H9 (cell line): ENCODE results near the gene ABCA4. TPM values are rescaled to one million over a fixed set of nuclear protein-coding genes. Genes with fewer than 3 reads are reported as not detected.

Experiments used
- DNase-seq: peaks from one replicate; pipeline ENCODE4 v3.0.0-alpha.2; 2017
- H2AFZ ChIP-seq: one replicate; pipeline ENCODE4 v1.6.1; 2013; ENCODE audit warnings: mild to moderate bottlenecking, low read length, control low read depth, moderate library complexity
- H2AK5ac ChIP-seq: 2 replicates; pipeline ENCODE4 v1.6.1; 2013; ENCODE audit warnings: low read length, control low read depth, mixed read lengths; ENCODE audit not compliant: insufficient read length
- H2BK120ac ChIP-seq: one replicate; pipeline ENCODE4 v1.6.1; 2013; ENCODE audit warnings: low read depth, mild to moderate bottlenecking, low read length, control low read depth, inconsistent platforms; ENCODE audit not compliant: poor library complexity, severe bottlenecking
- H2BK12ac ChIP-seq: 2 replicates; pipeline ENCODE4 v1.6.1; 2013; ENCODE audit warnings: low read length, control low read depth, mixed read lengths, low read depth; ENCODE audit not compliant: insufficient read length
- H2BK15ac ChIP-seq: 2 replicates; pipeline ENCODE4 v1.6.1; 2013; ENCODE audit warnings: low read depth, low read length, control low read depth
- H2BK20ac ChIP-seq: one replicate; pipeline ENCODE4 v1.6.1; 2013; ENCODE audit warnings: low read depth, mild to moderate bottlenecking, low read length, control low read depth, inconsistent platforms; ENCODE audit not compliant: poor library complexity, severe bottlenecking
- H2BK5ac ChIP-seq: 2 replicates; pipeline ENCODE4 v1.6.1; 2013; ENCODE audit warnings: low read length, control low read depth, mixed read lengths; ENCODE audit not compliant: insufficient read length
- H3K14ac ChIP-seq: 2 replicates; pipeline ENCODE4 v1.6.1; 2013; ENCODE audit warnings: low read length, control low read depth; ENCODE audit not compliant: insufficient read depth
- H3K18ac ChIP-seq: 2 replicates; pipeline ENCODE4 v1.6.1; 2013; ENCODE audit warnings: low read depth, mild to moderate bottlenecking, mixed read lengths, low read length, control low read depth; ENCODE audit not compliant: insufficient read length
- H3K23ac ChIP-seq: 2 replicates; pipeline ENCODE4 v1.6.1; 2013; ENCODE audit warnings: low read length, control low read depth, mixed read lengths, low read depth; ENCODE audit not compliant: insufficient read length
- H3K23me2 ChIP-seq: 2 replicates; pipeline ENCODE4 v1.6.1; 2013; ENCODE audit warnings: low read depth, mild to moderate bottlenecking, mixed read lengths, low read length, control low read depth; ENCODE audit not compliant: insufficient read length, poor library complexity, severe bottlenecking
- H3K27ac ChIP-seq: 2 replicates; pipeline ENCODE4 v1.5.1; 2013; ENCODE audit warnings: low read length, control low read depth, mixed read lengths, low read depth; ENCODE audit not compliant: insufficient read length
- H3K27me3 ChIP-seq: 2 replicates; pipeline ENCODE4 v1.6.1; 2013; ENCODE audit warnings: low read length, control low read depth, inconsistent platforms; ENCODE audit not compliant: insufficient read depth
- H3K4ac ChIP-seq: 2 replicates; pipeline ENCODE4 v1.6.1; 2013; ENCODE audit warnings: low read depth, mild to moderate bottlenecking, control low read depth, inconsistent platforms, low read length, moderate library complexity
- H3K4me1 ChIP-seq: 2 replicates; pipeline ENCODE4 v1.6.1; 2013; ENCODE audit warnings: low read length, control low read depth, inconsistent platforms; ENCODE audit not compliant: insufficient read depth
- H3K4me2 ChIP-seq: 2 replicates; pipeline ENCODE4 v1.6.1; 2013; ENCODE audit warnings: low read length, control low read depth, mixed read lengths; ENCODE audit not compliant: insufficient read length, insufficient read depth
- H3K56ac ChIP-seq: 2 replicates; pipeline ENCODE4 v1.6.1; 2013; ENCODE audit warnings: low read depth, mild to moderate bottlenecking, mixed read lengths, low read length, control low read depth; ENCODE audit not compliant: insufficient read length
- H3K79me1 ChIP-seq: 2 replicates; pipeline ENCODE4 v1.6.1; 2013; ENCODE audit warnings: low read depth, mild to moderate bottlenecking, moderate library complexity, low read length, control low read depth, inconsistent platforms; ENCODE audit not compliant: insufficient read depth, poor library complexity, severe bottlenecking
- H3K79me2 ChIP-seq: 2 replicates; pipeline ENCODE4 v1.6.1; 2013; ENCODE audit warnings: low read length, control low read depth, inconsistent platforms; ENCODE audit not compliant: insufficient read depth
- H3K9ac ChIP-seq: 2 replicates; pipeline ENCODE4 v1.6.1; 2013; ENCODE audit warnings: low read length, control low read depth, mixed read lengths; ENCODE audit not compliant: insufficient read length; ENCODE audit errors: extremely low read depth
- H3K9me3 ChIP-seq: one replicate; pipeline ENCODE4 v1.6.1; 2013; ENCODE audit warnings: low read depth, low read length, inconsistent platforms; ENCODE audit not compliant: control insufficient read depth
- H3T11ph ChIP-seq: one replicate; pipeline ENCODE4 v1.6.1; 2013; ENCODE audit warnings: mild to moderate bottlenecking, low read length, control low read depth, inconsistent platforms
- H4K20me1 ChIP-seq: one replicate; pipeline ENCODE4 v1.6.1; 2013; ENCODE audit not compliant: control insufficient read depth, insufficient read length, insufficient read depth
- H4K5ac ChIP-seq: 2 replicates; pipeline ENCODE4 v1.6.1; 2013; ENCODE audit warnings: low read depth, mild to moderate bottlenecking, mixed read lengths, low read length, control low read depth; ENCODE audit not compliant: insufficient read length
- H4K8ac ChIP-seq: replicated peaks from 2 replicates; pipeline ENCODE4 v1.6.1; 2013; ENCODE audit warnings: low read length, control low read depth, mixed read lengths, low read depth; ENCODE audit not compliant: insufficient read length
- H4K91ac ChIP-seq: 2 replicates; pipeline ENCODE4 v1.6.1; 2013; ENCODE audit warnings: low read depth, mild to moderate bottlenecking, moderate library complexity, mixed read lengths, low read length, control low read depth; ENCODE audit not compliant: insufficient read length
- H3K27ac Mint-ChIP-seq, 3 experiments: 2 replicates in 2 of 3; 3 replicates in 1 of 3; pipeline ENCODE4 v1.8.0; 2020 to 2021; ENCODE audit warnings: mixed read lengths in 3 of 3, mild to moderate bottlenecking in 1 of 3, moderate library complexity in 1 of 3
- H3K27me3 Mint-ChIP-seq: 2 replicates; pipeline ENCODE4 v1.8.0; 2021; ENCODE audit warnings: low read depth, mild to moderate bottlenecking, moderate library complexity, mixed read lengths
- H3K36me3 Mint-ChIP-seq, 3 experiments: 2 replicates in 2 of 3; 3 replicates in 1 of 3; pipeline ENCODE4 v1.8.0; 2020 to 2021; ENCODE audit warnings: low read depth in 3 of 3, mixed read lengths in 3 of 3; ENCODE audit not compliant: insufficient read depth in 1 of 3
- H3K4me1 Mint-ChIP-seq, 2 experiments: 2 replicates each; pipeline ENCODE4 v1.8.0; 2020; ENCODE audit warnings: mixed read lengths in 2 of 2
- H3K4me3 Mint-ChIP-seq, 2 experiments: 2 replicates in 1 of 2; 3 replicates in 1 of 2; pipeline ENCODE4 v1.8.0; 2020 to 2021; ENCODE audit warnings: mild to moderate bottlenecking in 2 of 2, mixed read lengths in 2 of 2, moderate library complexity in 1 of 2
- H3K9me3 Mint-ChIP-seq, 2 experiments: 2 replicates in 1 of 2; 3 replicates in 1 of 2; pipeline ENCODE4 v1.8.0; 2020; ENCODE audit warnings: mild to moderate bottlenecking in 2 of 2, mixed read lengths in 2 of 2, moderate library complexity in 1 of 2
- WGBS: extraction: QIAGEN DNeasy Blood & Tissue Kit; methylation state at CpG from one replicate; pipeline ENCODE4 v1.1.7; 2013; ENCODE audit warnings: missing lambda C conversion rate, low lambda C conversion rate, mixed read lengths; ENCODE audit not compliant: insufficient read length; ENCODE audit errors: extremely low coverage; 5-methylcytosine and 5-hydroxymethylcytosine counted together
- total RNA-seq: library from RNA; stranded (reverse); gene quantifications from 2 replicates; pipeline ENCODE4 v1.2.1, GENCODE V29; 2021
- TF ChIP-seq, protein P1 (sequence below): fragments of 200-600 bp; sonication (generic); conservative IDR thresholded peaks from 3 replicates; pipeline ENCODE4 v1.8.0; 2021; ENCODE audit warnings: antibody characterized with exemption, mild to moderate bottlenecking

Gene ABCA4
- total RNA-seq, 1 experiment from 2014 or later, result not detected

DNA sequence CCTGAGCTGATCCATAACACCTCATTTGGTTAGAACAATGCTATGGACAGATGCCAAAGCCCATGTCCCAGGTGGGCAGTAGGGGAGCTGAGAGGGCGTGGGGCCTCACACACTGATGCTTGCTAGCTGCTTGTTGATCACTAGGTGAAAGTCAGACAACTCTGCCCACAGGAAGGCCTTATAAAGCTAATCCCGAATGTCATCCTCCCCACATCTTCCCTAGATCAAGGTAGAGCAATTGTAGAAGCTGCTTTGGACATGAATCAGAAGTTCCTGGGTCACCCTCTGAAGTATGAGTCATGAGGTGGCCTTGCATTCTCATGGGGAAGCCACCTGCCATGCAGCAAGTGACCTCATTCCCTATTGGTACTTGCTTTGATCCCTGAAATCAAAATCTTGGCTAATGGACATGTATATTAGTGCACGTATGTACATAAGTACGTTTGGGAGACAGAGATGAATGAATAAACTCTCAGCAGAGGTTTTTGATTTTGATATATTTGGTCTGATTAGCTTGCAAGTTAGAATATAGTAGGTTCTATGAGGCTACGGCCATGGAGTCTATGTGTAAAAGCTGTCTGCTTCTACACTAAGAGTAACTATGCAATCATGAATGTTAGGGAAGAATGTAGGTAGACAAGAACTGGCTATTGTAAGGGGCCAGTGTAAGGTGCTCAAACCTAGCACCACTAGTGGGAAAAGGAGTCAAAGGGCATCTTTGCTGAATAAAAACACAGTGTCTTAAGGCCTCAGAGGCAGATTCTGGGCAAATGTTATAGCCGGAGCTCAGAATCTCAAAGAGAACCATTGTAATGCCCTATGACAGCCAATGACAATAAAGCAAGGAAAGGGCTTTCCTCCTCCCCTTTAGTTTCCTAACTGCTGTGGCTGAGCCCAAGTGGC is 52.6 kb downstream of the ABCA4 start:
- no peak overlapping the region for H3K4ac ChIP-seq
- H4K91ac ChIP-seq, result no peak overlapping the region
- no peak overlapping the region for H2BK15ac ChIP-seq
- H3K27ac Mint-ChIP-seq, result no peak overlapping the region; a peak in 1 of 7 replicates
- H3K4me1 ChIP-seq, result no peaks in the 10 kb centered on the region
- no peaks in the 10 kb centered on the region for H4K20me1 ChIP-seq
- no peak overlapping the region for H3K27ac ChIP-seq
- no peak overlapping the region for H3K4me3 Mint-ChIP-seq
- no peak overlapping the region for H2BK120ac ChIP-seq
- no peak overlapping the region for H2BK20ac ChIP-seq
- no CpG with 5 or more reads among the region's 6 CpGs for WGBS
- no peaks in the 10 kb centered on the region for H3K9me3 ChIP-seq
- no peak overlapping the region for H2BK5ac ChIP-seq
- H3K23me2 ChIP-seq, result no peaks in the 10 kb centered on the region
- H2AFZ ChIP-seq, result no peak overlapping the region
- H3K27me3 Mint-ChIP-seq, result peaks cover 100% of the 10 kb centered on the region
- H3K36me3 Mint-ChIP-seq, result no peaks in the 10 kb centered on the region
- H3T11ph ChIP-seq, result no peak overlapping the region
- no peak overlapping the region for H3K23ac ChIP-seq
- H3K79me2 ChIP-seq, result no peaks in the 10 kb centered on the region
- peaks cover 49% of the 10 kb centered on the region; the same call in 1 of the 2 replicates for H3K27me3 ChIP-seq
- no peak overlapping the region for H3K4me2 ChIP-seq
- H3K9ac ChIP-seq, result no peak overlapping the region
- TF ChIP-seq, protein P1, sequence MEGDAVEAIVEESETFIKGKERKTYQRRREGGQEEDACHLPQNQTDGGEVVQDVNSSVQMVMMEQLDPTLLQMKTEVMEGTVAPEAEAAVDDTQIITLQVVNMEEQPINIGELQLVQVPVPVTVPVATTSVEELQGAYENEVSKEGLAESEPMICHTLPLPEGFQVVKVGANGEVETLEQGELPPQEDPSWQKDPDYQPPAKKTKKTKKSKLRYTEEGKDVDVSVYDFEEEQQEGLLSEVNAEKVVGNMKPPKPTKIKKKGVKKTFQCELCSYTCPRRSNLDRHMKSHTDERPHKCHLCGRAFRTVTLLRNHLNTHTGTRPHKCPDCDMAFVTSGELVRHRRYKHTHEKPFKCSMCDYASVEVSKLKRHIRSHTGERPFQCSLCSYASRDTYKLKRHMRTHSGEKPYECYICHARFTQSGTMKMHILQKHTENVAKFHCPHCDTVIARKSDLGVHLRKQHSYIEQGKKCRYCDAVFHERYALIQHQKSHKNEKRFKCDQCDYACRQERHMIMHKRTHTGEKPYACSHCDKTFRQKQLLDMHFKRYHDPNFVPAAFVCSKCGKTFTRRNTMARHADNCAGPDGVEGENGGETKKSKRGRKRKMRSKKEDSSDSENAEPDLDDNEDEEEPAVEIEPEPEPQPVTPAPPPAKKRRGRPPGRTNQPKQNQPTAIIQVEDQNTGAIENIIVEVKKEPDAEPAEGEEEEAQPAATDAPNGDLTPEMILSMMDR, result no peak
- no peak overlapping the region for H3K14ac ChIP-seq
- H3K79me1 ChIP-seq, result no peaks in the 10 kb centered on the region
- peaks cover 0 to 3% of the 10 kb centered on the region in 2 experiments; a peak in 1 of 5 replicates for H3K9me3 Mint-ChIP-seq
- peaks cover 10 to 11% of the 10 kb centered on the region in 2 experiments for H3K4me1 Mint-ChIP-seq
- no peak overlapping the region for H3K18ac ChIP-seq
- no peak overlapping the region for H2AK5ac ChIP-seq
- no peak overlapping the region for H4K5ac ChIP-seq
- no peak overlapping the region for H2BK12ac ChIP-seq
- no peak for DNase-seq
- no peak overlapping the region for H4K8ac ChIP-seq
- no peak overlapping the region for H3K56ac ChIP-seq
